IPS-NIHi11 (cell line): Measurements from ENCODE around the gene ZNF740.
"Not testable (repeated sequence)": the region's sequence is repeated elsewhere in the genome, so short reads cannot be mapped to it uniquely, and the experiment has no call there.

ENCODE experiments used
- DNase-seq: peaks from one replicate; pipeline ENCODE4 v3.0.0; 2012; ENCODE audit warnings: mixed read lengths, low spot score

Gene ZNF740

GRCh38 chr12:53180220-53180930, at the start of gene ZNF740, which contains the start of gene CSAD:
Gene ZNF740, plus strand, starts transcription at chr12:53180722. Its CDS starts 1,262 bp downstream, at chr12:53181984.
Gene CSAD, minus strand, starts transcription at chr12:53180925. Its CDS starts 7,455 bp downstream, at chr12:53173470.
- peak; percentile 98 for DNase-seq

- DNase-seq = no peak
Observed at GRCh38 chr12:53131844-53132243, 48.7 kb upstream of the ZNF740 start.

- no peak for DNase-seq
Observed at GRCh38 chr12:53133722-53134121, 46.8 kb upstream of the ZNF740 start.

GRCh38 chr12:53143355-53143754, 37.2 kb upstream of the ZNF740 start:
- DNase-seq = no peak

GRCh38 chr12:53145383-53146260, 34.9 kb upstream of the ZNF740 start:
- no peak for DNase-seq

- DNase-seq = no peak
Observed at GRCh38 chr12:53147181-53147580, 33.3 kb upstream of the ZNF740 start.

- DNase-seq = no peak
Observed at GRCh38 chr12:53147653-53148052, 32.9 kb upstream of the ZNF740 start.

- no peak for DNase-seq
Observed at GRCh38 chr12:53151039-53151438, 29.5 kb upstream of the ZNF740 start.

- no peak for DNase-seq
Observed at GRCh38 chr12:53152390-53152789, 28.1 kb upstream of the ZNF740 start.

GRCh38 chr12:53159195-53159839, 21.2 kb upstream of the ZNF740 start:
- peak; percentile 95 for DNase-seq

- peak; percentile 40 for DNase-seq
Observed at GRCh38 chr12:53160000-53160399, 20.5 kb upstream of the ZNF740 start.

GRCh38 chr12:53160673-53161072, 19.8 kb upstream of the ZNF740 start:
- peak; percentile 18 for DNase-seq

- DNase-seq = no peak
Observed at GRCh38 chr12:53161119-53161911, 19.2 kb upstream of the ZNF740 start.

GRCh38 chr12:53163008-53163407, 17.5 kb upstream of the ZNF740 start:
- DNase-seq = not testable (repeated sequence)

- DNase-seq = no peak
Observed at GRCh38 chr12:53166837-53167236, 13.7 kb upstream of the ZNF740 start.

GRCh38 chr12:53169644-53170043, 10.9 kb upstream of the ZNF740 start:
- no peak for DNase-seq

GRCh38 chr12:53170215-53170614, 10.3 kb upstream of the ZNF740 start:
- DNase-seq = no peak

- no peak for DNase-seq
Observed at GRCh38 chr12:53170876-53171724, 9.4 kb upstream of the ZNF740 start.

- DNase-seq = no peak
Observed at GRCh38 chr12:53171725-53172329, 8.7 kb upstream of the ZNF740 start.

- no peak for DNase-seq
Observed at GRCh38 chr12:53172352-53172751, 8.2 kb upstream of the ZNF740 start.
